Upper lobe of left lung (tissue), 6 donors: Measurements from ENCODE around the gene MPHOSPH6. TPM values are rescaled to one million over a fixed set of nuclear protein-coding genes. Genes with fewer than 3 reads are reported as not detected.

Experiments
- ATAC-seq, 2 donors: fragments of 200-7000 bp; cut with Tn5 transposase; one replicate each; pipeline ENCODE4 v1.9.1; 2022; ENCODE audit warnings: mild to moderate bottlenecking in 2 of 2, moderate library complexity in 2 of 2; ENCODE audit not compliant: low FRiP score in 2 of 2
- DNase-seq, 2 donors: peaks; one replicate each; pipeline ENCODE4 v3.0.0-alpha.2; 2019 to 2020
- H3K27ac ChIP-seq, 4 donors: fragments of 200-600 bp; sonication (generic); one replicate each; pipeline ENCODE4 v1.5.1; 2016 to 2019
- H3K27me3 ChIP-seq, 4 donors: fragments of 200-600 bp; sonication (generic); one replicate each; pipeline ENCODE4 v1.5.1; 2017 to 2019
- H3K36me3 ChIP-seq, 4 donors: fragments of 200-600 bp; sonication (generic); one replicate each; pipeline ENCODE4 v1.5.1; 2016 to 2019
- H3K4me1 ChIP-seq, 4 donors: fragments of 200-600 bp; sonication (generic); one replicate each; pipeline ENCODE4 v1.5.1; 2018 to 2019
- H3K4me3 ChIP-seq, 4 donors: fragments of 200-600 bp; sonication (generic); one replicate each; pipeline ENCODE4 v1.5.1; 2017 to 2019; ENCODE audit warnings: mild to moderate bottlenecking in 2 of 4, moderate library complexity in 1 of 4
- H3K9me3 ChIP-seq, 4 donors: fragments of 200-600 bp; sonication (generic); one replicate each; pipeline ENCODE4 v1.5.1; 2018 to 2019
- EP300 ChIP-seq, 4 donors: sonication (generic); formaldehyde crosslinking; IDR thresholded peaks; one replicate each; pipeline ENCODE4 v1.5.1; 2017; ENCODE audit warnings: antibody characterized with exemption in 4 of 4, control low read depth in 2 of 4
- POLR2A ChIP-seq, 4 donors: fragments of 450-650 bp; IDR thresholded peaks; one replicate each; pipeline ENCODE4 v1.5.1; 2016 to 2017; ENCODE audit warnings: antibody characterized with exemption in 4 of 4, mild to moderate bottlenecking in 2 of 4
- POLR2AphosphoS5 ChIP-seq, 2 donors: sonication (generic); formaldehyde crosslinking; IDR thresholded peaks; one replicate each; pipeline ENCODE4 v1.5.1; 2017; ENCODE audit warnings: antibody characterized with exemption in 2 of 2
- WGBS, 2 donors: methylation state at CpG; one replicate each; pipeline ENCODE4 v1.1.5; 2017 to 2018; 5-methylcytosine and 5-hydroxymethylcytosine counted together
- total RNA-seq, 6 donors: library from RNA; depleted of rRNA in 4 of 6; stranded (reverse); fragments of >200 nt in 4 of 6; gene quantifications; one replicate each; pipeline versions ENCODE4 v1.1.0 to v1.2.1, GENCODE V29; 2016 to 2021
- TF ChIP-seq, protein P1 (sequence below), 6 experiments: fragments of 450-650 bp in 4 of 6; fragments of 200-600 bp in 2 of 6; sonication (generic) in 2 of 6; IDR thresholded peaks; one replicate each; pipeline ENCODE4 v1.5.1; 2016 to 2019; ENCODE audit warnings: antibody characterized with exemption in 6 of 6
- donor health status: DM: no; HTN: no; CAD: no; lungs with moderate emphysema.
- donor health status: DM: no; HTN: yes; CAD: no; lungs with severe emphysema.

Gene MPHOSPH6
- total RNA-seq, 6 donors from 2014 or later: 17.4 to 55.5 (median 22.6) TPM

DNA sequence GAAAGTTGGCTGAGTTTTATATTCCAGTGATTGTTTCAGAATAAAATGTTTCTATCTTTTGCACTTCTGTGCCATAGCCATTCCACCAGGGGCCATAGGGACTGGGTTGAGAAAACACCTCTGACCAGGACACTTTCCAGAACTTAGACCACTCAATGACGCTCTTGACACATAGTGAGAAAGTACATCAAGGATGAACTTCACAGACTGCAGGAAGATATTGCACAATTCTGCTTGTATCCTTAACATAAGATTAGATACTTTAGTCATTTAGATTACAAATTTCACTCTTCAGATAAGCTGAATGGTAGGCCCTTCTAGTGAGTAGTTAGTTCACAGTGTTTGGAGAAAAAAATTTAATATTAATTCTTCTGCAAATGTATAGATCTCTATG lies 13.0 kb upstream of the MPHOSPH6 start:
- Histone ChIP-seq H3K27me3 (no peaks in the 10 kb centered on the region), H3K4me3 (no peak overlapping the region), H3K27ac (no peak overlapping the region), H3K4me1 (peaks cover 0 to 10% (median 0%) of the 10 kb centered on the region in 4 donors), H3K9me3 (no peaks in the 10 kb centered on the region), H3K36me3 (no peaks in the 10 kb centered on the region)
- no peak for TF ChIP-seq POLR2A (IDR thresholded peaks at IDR 0.05)
- no peak for TF ChIP-seq POLR2AphosphoS5 (IDR thresholded peaks at IDR 0.05)
- DNase-seq: no peak
- peak in 1 of 2 donors; percentile 65 for ATAC-seq
- 35 to 64% methylated on average over 1 of the region's 1 CpG for WGBS, 2 donors

DNA sequence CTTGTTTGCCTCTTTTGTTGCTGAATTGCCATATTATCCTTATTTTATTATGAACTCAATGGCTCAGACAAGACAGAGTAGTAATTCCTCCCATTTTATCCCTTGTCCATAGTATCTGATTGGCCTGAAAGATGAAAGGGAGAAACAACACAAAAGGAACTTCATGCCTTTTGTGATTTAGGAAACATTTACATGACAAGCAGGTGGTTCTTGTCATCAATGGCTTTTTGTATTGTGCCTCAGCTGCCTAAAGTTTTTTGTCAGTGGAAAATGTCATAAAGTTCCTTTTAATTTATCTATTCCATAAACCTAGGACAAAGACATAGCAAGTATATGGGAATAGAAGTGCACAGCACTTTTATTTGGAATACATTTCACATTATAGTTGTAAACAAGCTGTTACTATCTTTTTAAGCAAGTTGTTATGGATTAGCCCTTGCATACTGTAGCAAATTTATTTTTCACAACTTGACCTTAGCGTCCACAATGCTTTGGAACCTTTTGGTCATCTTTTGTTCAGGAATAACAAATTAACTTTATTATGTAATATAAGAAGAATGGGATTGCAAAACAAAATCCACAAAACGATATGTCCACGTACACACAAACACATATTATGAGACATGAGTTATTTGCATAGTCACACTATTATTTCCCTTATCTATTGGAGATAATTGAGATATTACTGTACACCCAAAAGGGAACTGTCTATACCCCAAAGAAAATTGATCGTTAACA lies 12.4 kb upstream of the MPHOSPH6 start:
- H3K4me1 ChIP-seq: peaks cover 0 to 10% (median 0%) of the 10 kb centered on the region in 4 donors
- H3K9me3 ChIP-seq: no peaks in the 10 kb centered on the region
- TF ChIP-seq, protein P1, sequence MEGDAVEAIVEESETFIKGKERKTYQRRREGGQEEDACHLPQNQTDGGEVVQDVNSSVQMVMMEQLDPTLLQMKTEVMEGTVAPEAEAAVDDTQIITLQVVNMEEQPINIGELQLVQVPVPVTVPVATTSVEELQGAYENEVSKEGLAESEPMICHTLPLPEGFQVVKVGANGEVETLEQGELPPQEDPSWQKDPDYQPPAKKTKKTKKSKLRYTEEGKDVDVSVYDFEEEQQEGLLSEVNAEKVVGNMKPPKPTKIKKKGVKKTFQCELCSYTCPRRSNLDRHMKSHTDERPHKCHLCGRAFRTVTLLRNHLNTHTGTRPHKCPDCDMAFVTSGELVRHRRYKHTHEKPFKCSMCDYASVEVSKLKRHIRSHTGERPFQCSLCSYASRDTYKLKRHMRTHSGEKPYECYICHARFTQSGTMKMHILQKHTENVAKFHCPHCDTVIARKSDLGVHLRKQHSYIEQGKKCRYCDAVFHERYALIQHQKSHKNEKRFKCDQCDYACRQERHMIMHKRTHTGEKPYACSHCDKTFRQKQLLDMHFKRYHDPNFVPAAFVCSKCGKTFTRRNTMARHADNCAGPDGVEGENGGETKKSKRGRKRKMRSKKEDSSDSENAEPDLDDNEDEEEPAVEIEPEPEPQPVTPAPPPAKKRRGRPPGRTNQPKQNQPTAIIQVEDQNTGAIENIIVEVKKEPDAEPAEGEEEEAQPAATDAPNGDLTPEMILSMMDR (IDR thresholded peaks at IDR 0.05): no peak
- TF ChIP-seq POLR2AphosphoS5 (IDR thresholded peaks at IDR 0.05) (no peak), POLR2A (IDR thresholded peaks at IDR 0.05) (no peak), EP300 (IDR thresholded peaks at IDR 0.05) (no peak)
- WGBS, 2 donors: 48 to 58% methylated on average over 4 of the region's 4 CpGs
- no peak overlapping the region for H3K4me3 ChIP-seq
- no peaks in the 10 kb centered on the region for H3K27me3 ChIP-seq
- DNase-seq (no peak), ATAC-seq (no peak)
- H3K27ac ChIP-seq: no peak overlapping the region
- no peaks in the 10 kb centered on the region for H3K36me3 ChIP-seq

DNA sequence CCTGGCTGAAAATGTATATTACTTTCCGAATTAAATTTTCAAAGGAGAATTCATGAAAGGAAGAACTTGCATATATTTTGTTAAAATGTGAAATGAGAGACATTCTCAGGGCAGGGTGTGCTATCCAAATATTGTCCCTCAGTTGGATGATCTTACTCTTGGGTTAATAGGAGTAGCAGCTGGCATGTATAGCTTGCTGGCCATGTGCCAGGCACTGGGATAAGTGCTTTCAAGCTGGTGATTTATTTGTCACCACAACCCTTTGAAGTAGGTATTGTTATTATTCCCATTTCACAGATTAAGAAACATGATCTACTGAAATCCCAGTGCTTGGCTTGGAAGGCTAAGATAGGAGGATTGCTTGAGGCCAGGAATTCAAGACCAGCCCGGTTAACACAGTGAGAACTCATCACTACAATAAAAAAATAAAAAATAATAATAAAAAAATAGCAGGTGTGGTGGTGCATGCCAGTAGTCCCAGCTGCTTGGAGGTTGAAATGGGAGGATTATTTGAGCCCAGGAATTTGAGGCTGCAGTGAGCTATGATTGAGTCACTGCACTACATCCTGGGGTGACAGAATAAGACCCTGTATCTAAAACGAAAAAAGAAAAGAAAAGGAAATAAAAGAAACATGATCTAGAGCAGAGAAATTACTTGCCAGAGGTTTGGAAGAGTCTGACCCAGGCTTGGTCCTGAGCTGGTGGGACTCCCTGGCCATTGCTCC lies 11.6 kb upstream of the MPHOSPH6 start:
- Histone ChIP-seq H3K4me1 (peaks cover 0 to 10% (median 0%) of the 10 kb centered on the region in 4 donors), H3K27ac (no peak overlapping the region), H3K4me3 (no peak overlapping the region), H3K27me3 (no peaks in the 10 kb centered on the region), H3K9me3 (no peaks in the 10 kb centered on the region), H3K36me3 (no peaks in the 10 kb centered on the region)
- TF ChIP-seq POLR2AphosphoS5 (IDR thresholded peaks at IDR 0.05) (no peak), POLR2A (IDR thresholded peaks at IDR 0.05) (no peak), EP300 (IDR thresholded peaks at IDR 0.05) (no peak)
- TF ChIP-seq, protein P1 (IDR thresholded peaks at IDR 0.05): no peak
- ATAC-seq (no peak), DNase-seq (no peak)
- 74 to 75% methylated on average over 3 of the region's 3 CpGs for WGBS, 2 donors

DNA sequence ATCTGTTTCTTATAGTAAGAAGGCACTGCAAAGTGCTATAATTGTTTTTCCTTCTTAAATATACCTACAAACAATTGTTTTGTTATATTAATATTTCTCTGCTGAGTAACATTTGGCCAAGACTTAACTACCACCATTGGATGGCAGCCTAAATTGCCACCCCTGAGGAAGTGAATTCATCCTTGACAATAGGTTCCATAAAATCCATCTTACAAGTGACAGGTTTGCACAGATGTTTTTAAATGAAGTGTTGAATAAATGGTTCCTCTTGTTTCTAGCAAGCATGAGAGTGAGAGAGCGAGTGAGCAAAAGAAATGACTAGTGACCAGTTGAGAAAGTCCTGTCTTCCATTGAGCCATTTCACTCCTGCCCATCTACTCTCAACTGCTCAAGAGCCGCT lies 8.3 kb upstream of the MPHOSPH6 start:
- no peak overlapping the region for H3K27ac ChIP-seq
- no peaks in the 10 kb centered on the region for H3K27me3 ChIP-seq
- no peak overlapping the region for H3K4me3 ChIP-seq
- ATAC-seq: no peak
- no peaks in the 10 kb centered on the region for H3K36me3 ChIP-seq
- H3K4me1 ChIP-seq: peaks cover 0 to 9% (median 0%) of the 10 kb centered on the region in 4 donors
- no peak for DNase-seq
- no peaks in the 10 kb centered on the region for H3K9me3 ChIP-seq
- WGBS, 2 donors: 72 to 85% methylated on average over 2 of the region's 2 CpGs
- TF ChIP-seq, protein P1 (IDR thresholded peaks at IDR 0.05): no peak
- TF ChIP-seq POLR2A (IDR thresholded peaks at IDR 0.05): no peak
- no peak for TF ChIP-seq POLR2AphosphoS5 (IDR thresholded peaks at IDR 0.05)
- no peak for TF ChIP-seq EP300 (IDR thresholded peaks at IDR 0.05)

DNA sequence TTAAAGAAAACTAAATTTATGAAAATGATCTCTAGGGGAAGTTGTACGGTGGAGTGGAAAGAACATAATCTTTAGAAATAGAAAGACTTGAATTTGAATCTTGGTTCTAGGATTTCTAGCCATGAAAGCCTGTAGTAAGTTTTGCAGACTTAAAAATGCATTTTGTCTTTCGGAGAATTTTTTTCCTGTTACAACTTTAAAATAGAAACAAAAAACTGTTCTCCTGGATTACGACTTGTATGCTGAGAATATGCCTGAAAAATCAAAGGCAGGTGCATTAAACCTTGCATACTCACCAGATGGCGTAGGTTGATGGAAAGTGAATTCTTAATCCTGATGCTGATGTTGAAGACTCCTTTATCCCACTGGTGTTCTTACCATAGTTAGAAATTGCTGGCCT lies 7.5 kb upstream of the MPHOSPH6 start:
- no peak for TF ChIP-seq POLR2AphosphoS5 (IDR thresholded peaks at IDR 0.05)
- TF ChIP-seq POLR2A (IDR thresholded peaks at IDR 0.05): no peak
- TF ChIP-seq EP300 (IDR thresholded peaks at IDR 0.05): no peak
- TF ChIP-seq, protein P1 (IDR thresholded peaks at IDR 0.05): no peak
- WGBS, 2 donors: 86 to 93% methylated on average over 4 of the region's 4 CpGs
- Histone ChIP-seq H3K27ac (no peak overlapping the region), H3K27me3 (no peaks in the 10 kb centered on the region), H3K36me3 (no peaks in the 10 kb centered on the region), H3K4me1 (peaks cover 0 to 1% (median 0%) of the 10 kb centered on the region in 4 donors), H3K9me3 (no peaks in the 10 kb centered on the region), H3K4me3 (no peak overlapping the region)
- no peak for DNase-seq
- ATAC-seq: no peak
